Thyroid gland (tissue), 4 donors: ENCODE measurements around the gene DOCK9.
"Not testable (repeated sequence)": the region's sequence is repeated elsewhere in the genome, so short reads cannot be mapped to it uniquely, and the experiment has no call there.

Experiments
- CTCF ChIP-seq, 6 experiments: fragments of 200-600 bp in 3 of 6; fragments of 450-650 bp in 3 of 6; sonication (generic) in 3 of 6; IDR thresholded peaks; one replicate each; pipeline ENCODE4 v1.5.1; 2016 to 2019; ENCODE audit warnings: antibody characterized with exemption in 6 of 6, mild to moderate bottlenecking in 2 of 6, inconsistent platforms in 1 of 6, moderate library complexity in 1 of 6
- POLR2A ChIP-seq, 2 donors: fragments of 450-650 bp; IDR thresholded peaks; one replicate each; pipeline ENCODE4 v1.6.1; 2017; ENCODE audit warnings: antibody characterized with exemption in 2 of 2, mild to moderate bottlenecking in 2 of 2, moderate library complexity in 1 of 2

- not testable (repeated sequence) for TF ChIP-seq CTCF, POLR2A (IDR thresholded peaks at IDR 0.05)
These were observed 165.6 kb downstream of the DOCK9 start for GRCh38 chr13:98812186-98812790.
